Ishikawa (cell line): Measurements from ENCODE around the gene ST6GALNAC3.

ENCODE experiments used
- CEBPB ChIP-seq: IDR thresholded peaks from 2 replicates; pipeline ENCODE4 v1.6.1; 2012
- CREB1 ChIP-seq: IDR thresholded peaks from 2 replicates; pipeline ENCODE4 v1.6.1; 2012; ENCODE audit warnings: low read depth
- EGR1 ChIP-seq: IDR thresholded peaks from 2 replicates; pipeline ENCODE4 v1.6.1; 2012
- EP300 ChIP-seq: IDR thresholded peaks from 2 replicates; pipeline ENCODE4 v1.6.1; 2012; ENCODE audit warnings: borderline replicate concordance
- FOXM1 ChIP-seq: IDR thresholded peaks from 2 replicates; pipeline ENCODE4 v1.6.1; 2012; ENCODE audit warnings: low read depth, borderline replicate concordance
- MAX ChIP-seq: IDR thresholded peaks from 2 replicates; pipeline ENCODE4 v1.6.1; 2012
- NFIC ChIP-seq: IDR thresholded peaks from 2 replicates; pipeline ENCODE4 v1.6.1; 2012
- RAD21 ChIP-seq: IDR thresholded peaks from 2 replicates; pipeline ENCODE4 v1.6.1; 2012; ENCODE audit warnings: low read depth
- REST ChIP-seq: IDR thresholded peaks from 2 replicates; pipeline ENCODE4 v1.6.1; 2012; ENCODE audit warnings: low read depth, mild to moderate bottlenecking
- TAF1 ChIP-seq: IDR thresholded peaks from 2 replicates; pipeline ENCODE4 v1.6.1; 2012; ENCODE audit warnings: low read depth, mild to moderate bottlenecking
- TCF12 ChIP-seq: IDR thresholded peaks from 2 replicates; pipeline ENCODE4 v1.6.1; 2012; ENCODE audit warnings: low read depth
- TEAD4 ChIP-seq: IDR thresholded peaks from 2 replicates; pipeline ENCODE4 v1.6.1; 2012
- USF1 ChIP-seq: IDR thresholded peaks from 2 replicates; pipeline ENCODE4 v1.6.1; 2012
- YY1 ChIP-seq: IDR thresholded peaks from 2 replicates; pipeline ENCODE4 v1.6.1; 2012; ENCODE audit warnings: low read depth
- ZBTB7A ChIP-seq: IDR thresholded peaks from 2 replicates; pipeline ENCODE4 v1.6.1; 2012; ENCODE audit warnings: low read depth

Gene ST6GALNAC3

GRCh38 chr1:76425201-76426145 is 350.9 kb downstream of the ST6GALNAC3 start:
- no peak for TF ChIP-seq CREB1
- TF ChIP-seq ZBTB7A, result no peak
- no peak for TF ChIP-seq FOXM1
- no peak for TF ChIP-seq RAD21
- no peak for TF ChIP-seq NFIC
- no peak for TF ChIP-seq REST
- no peak for TF ChIP-seq CEBPB
- no peak for TF ChIP-seq USF1
- no peak for TF ChIP-seq TCF12
- TF ChIP-seq TEAD4, result no peak
- TF ChIP-seq YY1, result no peak

- TF ChIP-seq MAX, result no peak
- no peak for TF ChIP-seq FOXM1
- no peak for TF ChIP-seq NFIC
- TF ChIP-seq EP300, result no peak
- TF ChIP-seq TEAD4, result no peak
- no peak for TF ChIP-seq TCF12
- no peak for TF ChIP-seq ZBTB7A
Observed at GRCh38 chr1:76426606-76427005, 352.1 kb downstream of the ST6GALNAC3 start.

GRCh38 chr1:76428028-76428427 is 353.5 kb downstream of the ST6GALNAC3 start:
- no peak for TF ChIP-seq NFIC
- TF ChIP-seq MAX, result no peak
- no peak for TF ChIP-seq EGR1
- TF ChIP-seq ZBTB7A, result no peak
- TF ChIP-seq RAD21, result no peak

GRCh38 chr1:76430531-76430930 is 356.0 kb downstream of the ST6GALNAC3 start:
- no peak for TF ChIP-seq EP300
- TF ChIP-seq EGR1, result no peak
- TF ChIP-seq TCF12, result no peak
- TF ChIP-seq CREB1, result no peak
- no peak for TF ChIP-seq NFIC

- TF ChIP-seq EGR1, result no peak
- TF ChIP-seq CEBPB, result no peak
- TF ChIP-seq NFIC, result no peak
- TF ChIP-seq TAF1, result no peak
- TF ChIP-seq USF1, result no peak
- TF ChIP-seq CREB1, result no peak
- TF ChIP-seq RAD21, result no peak
- TF ChIP-seq ZBTB7A, result no peak
- no peak for TF ChIP-seq TCF12
- TF ChIP-seq TEAD4, result no peak
- TF ChIP-seq MAX, result no peak
- TF ChIP-seq REST, result no peak
- no peak for TF ChIP-seq YY1
- no peak for TF ChIP-seq EP300
- no peak for TF ChIP-seq FOXM1
Observed at GRCh38 chr1:76433526-76433925, 359.0 kb downstream of the ST6GALNAC3 start.

GRCh38 chr1:76443217-76443616 is 368.7 kb downstream of the ST6GALNAC3 start:
- TF ChIP-seq NFIC (no peak), YY1 (no peak), REST (no peak), USF1 (no peak)
